OCI-LY3 (cell line): ENCODE measurements around the gene ADAM29.

Experiments used
- H2AFZ ChIP-seq: fragments of 200-600, 300-600 bp; shearing (Covaris generic); 2 replicates; pipeline ENCODE4 v1.6.0; 2014; ENCODE audit warnings: antibody characterized with exemption, low read depth, low read length
- H3K27ac ChIP-seq: fragments of 200-600, 300-600 bp; sonication (generic); 2 replicates; pipeline ENCODE4 v1.5.1; 2014; ENCODE audit warnings: mild to moderate bottlenecking, low read length, moderate library complexity, mixed read lengths
- H3K27me3 ChIP-seq: fragments of 200-600, 300-600 bp; sonication (generic); 2 replicates; pipeline ENCODE4 v1.6.1; 2014; ENCODE audit warnings: low read depth, low read length, mixed read lengths
- H3K36me3 ChIP-seq: fragments of 200-600, 300-600 bp; sonication (generic); replicated peaks from 2 replicates; pipeline ENCODE3; 2014; ENCODE audit warnings: low read depth, low read length, mixed read lengths
- H3K4me1 ChIP-seq: fragments of 300-600, 200-600 bp; sonication (generic); 2 replicates; pipeline ENCODE4 v1.6.1; 2014; ENCODE audit warnings: low read length, mixed read lengths
- H3K4me2 ChIP-seq: fragments of 200-600, 300-600 bp; sonication (generic); 2 replicates; pipeline ENCODE4 v1.6.1; 2014; ENCODE audit warnings: low read length, mixed read lengths
- H3K4me3 ChIP-seq: fragments of 300-600, 200-600 bp; sonication (generic); 2 replicates; pipeline ENCODE4 v1.5.1; 2014; ENCODE audit warnings: antibody characterized with exemption, mild to moderate bottlenecking, low read length, moderate library complexity
- H3K79me2 ChIP-seq: fragments of 300-600, 200-600 bp; shearing (Covaris generic); 2 replicates; pipeline ENCODE4 v1.6.1; 2014; ENCODE audit warnings: mild to moderate bottlenecking, low read length, mixed read lengths
- H3K9ac ChIP-seq: fragments of 300-600, 200-600 bp; shearing (Covaris generic); 2 replicates; pipeline ENCODE4 v1.6.0; 2014; ENCODE audit warnings: mild to moderate bottlenecking, low read length, moderate library complexity
- H3K9me3 ChIP-seq: fragments of 200-600, 300-600 bp; shearing (Covaris generic); 2 replicates; pipeline ENCODE4 v1.6.1; 2014; ENCODE audit warnings: low read length, mixed read lengths; ENCODE audit not compliant: insufficient read depth
- H4K20me1 ChIP-seq: fragments of 200-600, 300-600 bp; sonication (generic); 2 replicates; pipeline ENCODE4 v1.6.1; 2016; ENCODE audit warnings: low read length, mixed read lengths; ENCODE audit not compliant: insufficient read depth
- EZH2phosphoT487 ChIP-seq: fragments of 200-600 bp; shearing (Covaris generic); IDR thresholded peaks from 2 replicates; pipeline ENCODE4 v1.6.1; 2018; ENCODE audit warnings: antibody characterized with exemption, mixed run types, low read depth
- TF ChIP-seq, protein P1 (sequence below): fragments of 200-600, 300-600 bp; sonication (generic); IDR thresholded peaks from 2 replicates; pipeline ENCODE4 v1.5.1; 2014; ENCODE audit warnings: antibody characterized with exemption, low read length, low read depth

ADAM29 gene

DNA sequence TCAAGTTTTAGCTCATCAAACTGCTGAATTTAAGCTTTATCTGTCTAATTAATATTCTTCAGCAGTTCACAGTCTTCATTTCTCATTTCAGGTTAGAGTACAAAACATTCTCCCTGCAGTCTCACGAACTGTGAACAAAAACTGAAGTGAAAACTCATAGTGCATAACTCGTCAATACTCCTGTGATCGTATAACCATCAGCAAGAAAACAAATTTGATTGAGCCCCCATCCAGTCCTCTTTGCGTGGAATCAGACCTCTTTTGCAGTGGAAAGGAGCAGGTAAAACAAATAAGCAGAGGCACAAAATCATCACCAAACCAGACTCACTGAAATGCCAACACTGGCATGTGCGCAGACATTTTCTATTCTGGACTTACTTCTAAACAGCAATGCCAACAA lies 12.7 kb downstream of the ADAM29 start:
- Histone ChIP-seq H3K27ac (peak overlapping the region; percentile 95), H3K4me1 (peaks cover 89% of the 10 kb centered on the region), H3K4me2 (peak overlapping the region; percentile 83)

DNA sequence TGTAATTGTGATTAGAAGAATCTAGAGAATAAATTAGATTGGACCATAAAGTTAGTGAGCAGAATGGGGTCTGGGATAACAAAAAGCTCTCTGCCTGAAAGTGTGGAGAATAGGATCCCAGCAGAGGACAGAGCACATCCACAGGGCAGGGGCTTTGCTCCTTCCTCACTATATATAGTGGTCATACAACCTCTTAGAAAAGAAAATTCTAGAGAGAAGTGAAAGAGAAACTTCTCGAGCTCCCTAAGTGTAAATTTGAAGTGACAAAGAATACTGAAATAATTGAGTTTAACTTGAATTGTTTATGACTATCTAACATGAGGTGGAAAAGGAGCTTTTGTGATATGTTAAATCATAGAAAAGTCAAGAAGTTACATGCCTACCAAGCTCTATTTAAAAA lies 14.9 kb downstream of the ADAM29 start:
- H3K27ac ChIP-seq: peak overlapping the region; percentile 95
- 0 out of 2 replicates have a peak overlapping the region, but pooled peaks have one; percentile 2 for H3K4me3 ChIP-seq
- H3K36me3 ChIP-seq: peaks cover 32% of the 10 kb centered on the region
- H3K79me2 ChIP-seq: no peaks in the 10 kb centered on the region
- peak overlapping the region; percentile 21 for H3K4me2 ChIP-seq
- H3K9me3 ChIP-seq: peaks cover 11% of the 10 kb centered on the region; the same call in 1 of the 2 replicates
- TF ChIP-seq, protein P1, sequence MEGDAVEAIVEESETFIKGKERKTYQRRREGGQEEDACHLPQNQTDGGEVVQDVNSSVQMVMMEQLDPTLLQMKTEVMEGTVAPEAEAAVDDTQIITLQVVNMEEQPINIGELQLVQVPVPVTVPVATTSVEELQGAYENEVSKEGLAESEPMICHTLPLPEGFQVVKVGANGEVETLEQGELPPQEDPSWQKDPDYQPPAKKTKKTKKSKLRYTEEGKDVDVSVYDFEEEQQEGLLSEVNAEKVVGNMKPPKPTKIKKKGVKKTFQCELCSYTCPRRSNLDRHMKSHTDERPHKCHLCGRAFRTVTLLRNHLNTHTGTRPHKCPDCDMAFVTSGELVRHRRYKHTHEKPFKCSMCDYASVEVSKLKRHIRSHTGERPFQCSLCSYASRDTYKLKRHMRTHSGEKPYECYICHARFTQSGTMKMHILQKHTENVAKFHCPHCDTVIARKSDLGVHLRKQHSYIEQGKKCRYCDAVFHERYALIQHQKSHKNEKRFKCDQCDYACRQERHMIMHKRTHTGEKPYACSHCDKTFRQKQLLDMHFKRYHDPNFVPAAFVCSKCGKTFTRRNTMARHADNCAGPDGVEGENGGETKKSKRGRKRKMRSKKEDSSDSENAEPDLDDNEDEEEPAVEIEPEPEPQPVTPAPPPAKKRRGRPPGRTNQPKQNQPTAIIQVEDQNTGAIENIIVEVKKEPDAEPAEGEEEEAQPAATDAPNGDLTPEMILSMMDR: no peak
- TF ChIP-seq EZH2phosphoT487: no peak
- peaks cover 67% of the 10 kb centered on the region for H3K4me1 ChIP-seq
- no peaks in the 10 kb centered on the region for H3K27me3 ChIP-seq
- no peaks in the 10 kb centered on the region for H4K20me1 ChIP-seq
- peak overlapping the region; percentile 49 for H2AFZ ChIP-seq
- H3K9ac ChIP-seq: peak overlapping the region; percentile 42

More for the DNA sequence above, 12.7 kb downstream of the ADAM29 start:
- H2AFZ ChIP-seq: peak overlapping the region; percentile 49; the same call in 1 of the 2 replicates
- no peaks in the 10 kb centered on the region for H4K20me1 ChIP-seq
- H3K27me3 ChIP-seq: no peaks in the 10 kb centered on the region
- TF ChIP-seq EZH2phosphoT487: no peak
- TF ChIP-seq, protein P1: no peak
- peaks cover 31% of the 10 kb centered on the region for H3K36me3 ChIP-seq
- peaks cover 10% of the 10 kb centered on the region; the same call in 1 of the 2 replicates for H3K9me3 ChIP-seq
- peak overlapping the region; percentile 34 for H3K4me3 ChIP-seq
- no peaks in the 10 kb centered on the region for H3K79me2 ChIP-seq
- peak overlapping the region; percentile 95 for H3K9ac ChIP-seq

DNA sequence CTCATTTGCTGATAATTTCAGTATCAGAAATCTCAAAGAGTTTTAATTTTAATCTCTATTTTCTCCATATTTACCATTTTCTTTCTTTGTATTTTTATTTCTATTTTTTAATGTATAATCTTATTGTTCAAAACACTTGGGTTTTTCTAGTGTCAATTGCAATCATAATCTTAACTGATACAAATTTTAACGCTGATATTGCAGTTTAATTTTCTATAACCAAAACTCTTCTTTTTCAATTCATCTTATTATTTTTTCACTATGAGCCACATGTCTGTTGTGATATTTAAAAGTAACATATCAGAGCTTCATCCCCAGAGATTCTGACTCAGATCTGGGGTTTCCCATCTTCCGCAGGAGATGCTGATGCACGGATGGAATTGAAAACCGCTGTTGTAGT lies 16.2 kb downstream of the ADAM29 start:
- Histone ChIP-seq H3K27me3 (no peaks in the 10 kb centered on the region), H3K4me2 (peak overlapping the region; percentile 2), H3K9ac (no peak overlapping the region), H2AFZ (peak overlapping the region; percentile 41), H3K27ac (peak overlapping the region; percentile 95), H4K20me1 (no peaks in the 10 kb centered on the region), H3K79me2 (no peaks in the 10 kb centered on the region), H3K4me3 (no peak overlapping the region), H3K36me3 (peaks cover 35% of the 10 kb centered on the region), H3K4me1 (peaks cover 58% of the 10 kb centered on the region), H3K9me3 (peaks cover 11% of the 10 kb centered on the region; the same call in 1 of the 2 replicates)
- no peak for TF ChIP-seq EZH2phosphoT487
- TF ChIP-seq, protein P1: no peak

DNA sequence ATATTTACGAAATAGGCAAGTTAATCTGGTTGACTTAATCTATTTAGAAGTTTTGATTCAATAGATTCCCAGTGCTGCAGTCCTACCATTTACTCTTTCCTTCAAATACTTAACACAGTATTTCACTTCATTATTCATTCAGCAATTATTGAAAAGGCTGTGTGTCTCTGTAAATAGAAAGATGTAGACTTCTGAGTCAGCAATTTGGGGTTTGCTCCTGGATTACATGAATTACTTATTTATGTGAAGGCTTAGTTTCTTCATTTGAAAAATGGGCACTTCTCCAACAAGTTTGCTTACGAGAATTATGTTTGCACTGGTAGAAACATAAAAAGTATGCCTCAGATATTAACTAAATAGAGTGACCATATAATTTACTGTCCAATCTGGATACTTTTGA lies 17.4 kb downstream of the ADAM29 start:
- no peak overlapping the region for H3K4me2 ChIP-seq
- no peak overlapping the region for H3K9ac ChIP-seq
- no peaks in the 10 kb centered on the region for H4K20me1 ChIP-seq
- H3K27ac ChIP-seq: no peak overlapping the region
- H3K27me3 ChIP-seq: no peaks in the 10 kb centered on the region
- peaks cover 37% of the 10 kb centered on the region for H3K36me3 ChIP-seq
- H3K9me3 ChIP-seq: peaks cover 14% of the 10 kb centered on the region; the same call in 1 of the 2 replicates
- no peak for TF ChIP-seq EZH2phosphoT487
- TF ChIP-seq, protein P1: no peak
- no peak overlapping the region for H2AFZ ChIP-seq
- peaks cover 46% of the 10 kb centered on the region for H3K4me1 ChIP-seq
- H3K79me2 ChIP-seq: no peaks in the 10 kb centered on the region
- H3K4me3 ChIP-seq: no peak overlapping the region
